HG03342 (cell line): Measurements from ENCODE around the gene POLR2J3.
"Not testable (repeated sequence)": the region's sequence is repeated elsewhere in the genome, so short reads cannot be mapped to it uniquely, and the experiment has no call there.

Experiments used
- ATAC-seq: cut with Tn5 transposase; IDR thresholded peaks from one replicate; pipeline ENCODE4 v1.9.1; 2021; ENCODE audit warnings: mild to moderate bottlenecking, moderate library complexity; ENCODE audit not compliant: unreplicated experiment

POLR2J3 gene

DNA sequence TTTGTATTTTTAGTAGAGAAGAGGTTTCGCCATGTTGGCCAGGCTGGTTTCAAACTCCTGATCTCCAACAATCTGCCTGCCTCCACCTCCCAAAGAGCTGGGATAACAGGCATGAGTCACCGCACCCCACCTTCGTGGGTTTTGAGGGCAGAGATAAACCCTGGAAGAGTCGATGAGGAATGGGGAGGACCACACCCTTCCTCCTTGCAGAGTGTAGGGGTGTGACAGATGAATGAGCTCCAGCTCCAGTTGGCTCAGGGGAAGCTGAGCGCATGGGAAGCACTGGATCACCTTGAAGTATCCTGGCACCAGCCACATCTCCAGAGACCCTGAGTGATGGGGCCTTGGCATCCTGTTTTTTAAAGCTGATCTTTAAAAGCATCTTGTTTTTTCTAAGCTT is 11.1 kb upstream of the POLR2J3 start:
- ATAC-seq = not testable (repeated sequence)

DNA sequence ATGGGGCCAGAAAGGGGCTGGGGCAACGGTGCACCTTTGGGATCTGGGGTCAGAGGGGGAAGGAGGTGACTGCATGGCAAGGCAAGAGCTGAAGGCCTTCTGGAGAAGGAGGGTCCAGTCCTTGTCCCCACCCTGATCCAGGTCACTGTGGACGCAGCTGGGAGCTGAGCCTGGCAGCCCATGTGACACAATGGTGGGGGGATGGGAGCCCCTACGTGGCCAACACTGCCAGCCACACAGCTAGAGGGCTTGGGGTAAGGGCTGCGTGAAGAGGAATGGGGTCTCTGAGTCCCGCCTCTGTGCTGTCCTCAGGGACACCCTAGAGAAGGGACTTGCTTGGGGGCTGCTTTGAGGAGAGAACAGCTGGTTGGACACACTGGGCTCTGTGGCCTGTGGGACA is 9.3 kb upstream of the POLR2J3 start:
- ATAC-seq = not testable (repeated sequence)

DNA sequence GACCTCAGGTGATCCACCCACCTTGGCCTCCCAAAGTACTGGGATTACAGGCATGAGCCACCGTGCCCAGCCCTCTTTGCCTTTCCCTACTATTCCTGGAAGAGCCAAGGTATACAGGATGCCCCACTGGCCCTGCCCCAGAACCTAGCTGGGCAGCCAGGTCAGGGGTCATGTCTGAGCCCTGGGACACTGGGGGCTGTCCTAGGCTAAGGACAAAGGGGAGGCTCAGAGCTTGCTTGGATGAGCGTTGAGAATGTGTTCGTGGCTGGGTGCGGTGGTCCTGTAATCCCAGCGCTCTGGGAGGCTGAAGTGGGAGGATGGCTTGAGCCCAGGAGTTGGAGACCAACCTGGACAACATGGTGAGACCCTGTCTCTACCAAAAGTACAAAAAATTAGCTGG is 6.1 kb upstream of the POLR2J3 start:
- not testable (repeated sequence) for ATAC-seq

DNA sequence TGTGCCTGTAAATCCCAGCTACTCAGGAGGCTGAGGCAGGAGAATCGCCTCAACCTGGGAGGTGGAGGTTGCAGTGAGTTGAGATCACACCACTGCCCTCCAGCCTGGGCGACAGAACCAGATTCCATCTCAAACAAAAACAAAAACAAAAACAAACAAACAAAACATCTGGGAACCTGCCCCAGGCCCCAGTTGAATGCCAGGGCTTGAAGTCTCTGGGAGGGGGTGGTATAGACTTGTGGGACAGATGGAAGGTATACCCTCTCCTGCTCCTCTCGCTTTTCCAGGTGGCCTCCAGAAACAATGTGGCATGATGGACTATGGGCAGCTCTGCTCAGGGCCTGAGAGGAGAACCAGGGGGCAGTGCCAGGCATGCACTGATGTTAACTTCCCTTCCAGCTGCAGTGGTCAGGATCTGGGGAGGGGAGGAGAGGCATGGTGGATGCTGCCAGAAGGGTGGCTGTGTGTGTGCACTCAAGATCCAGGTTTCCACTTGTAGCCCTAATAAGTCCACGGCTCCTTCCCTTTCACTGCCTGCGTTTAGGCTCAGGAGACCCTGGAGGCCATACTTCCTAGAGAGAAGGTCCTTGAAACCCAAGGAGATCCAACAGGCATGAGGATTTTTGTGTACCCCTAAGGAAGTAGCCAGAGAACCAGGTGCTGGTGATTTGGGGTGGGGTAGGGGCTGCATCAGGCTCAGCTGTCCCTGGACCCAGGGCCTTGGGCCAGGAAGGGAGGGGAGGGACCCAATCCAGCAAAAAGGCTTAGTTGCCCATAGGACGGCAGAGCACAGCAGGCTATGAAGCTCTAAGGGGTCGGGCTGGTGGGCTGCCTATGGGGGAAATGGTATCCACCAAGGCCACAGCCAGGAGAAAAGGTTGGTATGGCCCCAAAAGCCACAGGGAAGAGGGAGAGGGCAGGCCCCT is 5.2 kb upstream of the POLR2J3 start:
- not testable (repeated sequence) for ATAC-seq

DNA sequence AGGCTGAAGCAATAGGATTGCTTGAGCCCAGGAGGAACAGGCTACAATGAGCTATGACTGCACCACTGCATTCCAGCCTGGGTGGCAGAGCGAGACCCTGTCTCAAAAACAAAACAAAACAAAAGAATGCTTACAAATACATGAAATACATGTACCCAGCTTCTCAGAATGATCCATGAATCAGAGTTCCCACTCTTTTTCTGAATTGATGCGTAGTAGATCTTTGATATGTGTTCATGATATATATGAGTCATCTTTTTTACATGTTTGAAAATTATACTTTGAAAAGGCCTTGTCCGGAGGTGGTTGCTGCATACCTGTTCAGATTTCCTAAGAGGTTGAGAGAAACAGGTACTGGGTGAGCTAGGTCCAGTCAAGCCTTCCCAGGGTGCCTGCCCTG is 4.0 kb upstream of the POLR2J3 start:
- not testable (repeated sequence) for ATAC-seq

DNA sequence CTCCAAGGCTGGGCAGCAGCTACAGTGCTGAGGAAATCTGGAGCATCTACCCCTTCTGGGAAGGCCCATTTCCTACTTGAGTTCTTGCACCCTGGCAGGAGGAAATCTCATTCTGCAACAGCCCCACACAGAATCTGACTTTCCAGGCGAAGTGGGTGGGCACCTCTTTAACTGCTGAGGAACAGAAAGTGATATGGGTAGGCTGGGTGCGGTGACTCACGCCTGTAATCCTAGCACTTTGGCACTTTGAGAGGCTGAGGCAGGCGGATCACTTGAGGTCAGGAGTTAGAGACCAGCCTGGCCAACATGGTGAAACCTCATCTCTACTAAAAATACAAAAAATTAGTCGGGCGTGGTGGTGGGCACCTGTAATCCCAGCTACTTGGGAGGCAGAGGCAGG is 2.2 kb upstream of the POLR2J3 start:
- not testable (repeated sequence) for ATAC-seq

DNA sequence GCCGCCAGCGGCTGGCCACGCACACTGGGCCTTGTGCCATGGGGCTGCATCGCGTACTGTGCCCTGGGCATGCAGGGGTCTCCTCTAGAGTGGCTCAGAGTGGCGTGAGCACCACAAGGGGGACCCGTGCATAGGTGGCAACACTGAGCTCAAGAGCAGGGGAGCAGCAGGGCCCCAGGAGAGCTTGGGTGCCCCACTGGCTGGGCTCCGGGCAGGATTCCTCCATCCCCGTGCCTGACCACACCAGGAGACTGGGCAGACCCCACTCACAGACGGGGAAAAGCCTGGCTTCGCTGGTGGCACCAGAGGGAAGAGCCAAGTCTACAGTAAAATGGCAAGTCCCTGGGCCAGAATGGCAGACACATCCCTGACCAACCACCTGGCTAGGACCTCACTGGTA is 3.8 kb downstream of the POLR2J3 start:
- not testable (repeated sequence) for ATAC-seq

DNA sequence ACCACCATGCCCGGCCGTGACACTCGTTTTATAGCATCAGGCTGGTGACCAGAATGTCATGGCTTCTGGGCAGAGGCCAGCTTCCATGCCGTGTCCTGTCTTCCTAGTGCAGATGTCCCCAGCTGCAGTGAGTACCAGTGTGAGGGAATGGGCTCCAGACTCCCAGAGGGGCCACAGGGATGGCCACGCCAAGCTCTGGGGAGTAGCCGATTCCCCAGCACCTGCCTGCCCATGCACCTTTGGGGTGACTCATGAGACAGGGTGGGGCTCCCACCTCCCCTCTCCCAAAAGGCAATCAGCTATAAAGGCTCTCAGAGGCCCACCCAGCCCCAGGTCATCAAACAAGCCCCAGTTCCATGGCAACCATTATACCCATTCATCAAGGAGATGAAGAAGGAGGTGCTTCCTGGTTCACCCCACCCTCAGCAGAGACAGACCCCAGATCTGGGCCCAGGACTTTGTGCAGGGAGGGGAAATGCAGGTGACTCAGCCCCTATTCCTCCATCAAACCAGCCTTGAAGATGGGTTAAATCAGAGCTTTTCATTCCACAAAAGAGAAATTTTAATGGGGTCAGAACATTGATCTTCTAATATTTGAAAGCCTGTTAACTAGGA is 21.5 kb downstream of the POLR2J3 start, which contains the start of gene SPDYE2:
Gene SPDYE2 (plus strand): TSS at position 419 of the 615 bp plus-strand sequence. CDS start 2,030 bp downstream, outside the sequence.
- ATAC-seq = not testable (repeated sequence)

DNA sequence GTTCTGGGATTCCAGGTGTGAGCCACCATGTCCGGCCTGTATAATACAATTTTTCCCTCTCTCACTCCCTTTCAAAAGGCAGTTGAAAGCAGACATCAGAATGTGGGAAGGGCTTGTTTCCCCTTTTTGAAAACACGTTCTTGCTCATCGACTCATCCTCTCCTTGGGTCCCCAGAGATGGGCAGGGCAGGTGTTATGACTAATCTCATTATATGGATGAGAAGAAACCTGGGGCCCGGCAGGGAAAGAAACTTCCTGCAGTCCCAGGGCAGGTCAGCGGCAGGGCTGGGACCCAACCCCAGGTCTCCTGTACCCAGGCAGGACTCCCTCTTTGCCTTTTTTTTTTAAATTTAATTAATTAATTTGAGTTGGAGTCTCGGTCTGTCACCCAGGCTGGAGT is 26.0 kb downstream of the POLR2J3 start:
- ATAC-seq = peak; percentile 85

DNA sequence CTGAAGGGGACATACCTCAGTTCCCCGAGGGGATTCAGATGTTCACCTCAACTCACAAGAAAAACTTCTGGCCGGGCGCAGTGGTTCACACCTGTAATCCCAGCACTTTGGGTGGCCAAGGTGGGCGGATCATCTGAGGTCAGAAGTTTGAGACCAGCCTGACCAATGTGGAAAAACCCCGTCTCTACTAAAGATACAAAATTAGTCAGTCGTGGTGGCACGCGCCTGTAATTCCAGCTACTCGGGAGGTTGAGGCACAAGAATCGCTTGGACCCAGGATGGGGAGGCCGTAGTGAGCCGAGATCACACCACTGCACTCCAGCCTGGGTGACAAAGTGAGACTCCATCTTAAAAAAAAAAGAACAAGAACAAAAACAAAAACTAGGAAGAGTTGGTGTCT is 27.1 kb downstream of the POLR2J3 start:
- ATAC-seq = not testable (repeated sequence)

DNA sequence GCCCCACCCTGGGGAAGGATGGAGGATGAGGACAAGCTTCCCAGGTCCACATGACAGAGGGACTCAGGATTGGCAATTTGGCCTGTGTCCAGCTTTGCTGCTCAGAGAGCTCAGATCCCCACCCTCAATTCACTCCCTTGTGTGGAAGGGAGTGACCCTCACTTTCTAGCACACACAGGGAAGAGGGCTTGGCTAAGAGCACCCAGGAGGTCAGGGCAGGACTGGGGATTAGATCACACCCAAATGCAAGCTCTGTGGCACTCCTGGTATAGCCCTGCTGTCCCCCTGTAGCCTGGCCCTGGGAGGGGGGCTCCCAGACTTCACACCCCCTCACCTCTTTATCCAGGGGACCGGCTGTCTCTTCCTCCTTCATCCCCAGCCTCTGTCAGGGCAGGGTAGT is 28.0 kb downstream of the POLR2J3 start:
- not testable (repeated sequence) for ATAC-seq

DNA sequence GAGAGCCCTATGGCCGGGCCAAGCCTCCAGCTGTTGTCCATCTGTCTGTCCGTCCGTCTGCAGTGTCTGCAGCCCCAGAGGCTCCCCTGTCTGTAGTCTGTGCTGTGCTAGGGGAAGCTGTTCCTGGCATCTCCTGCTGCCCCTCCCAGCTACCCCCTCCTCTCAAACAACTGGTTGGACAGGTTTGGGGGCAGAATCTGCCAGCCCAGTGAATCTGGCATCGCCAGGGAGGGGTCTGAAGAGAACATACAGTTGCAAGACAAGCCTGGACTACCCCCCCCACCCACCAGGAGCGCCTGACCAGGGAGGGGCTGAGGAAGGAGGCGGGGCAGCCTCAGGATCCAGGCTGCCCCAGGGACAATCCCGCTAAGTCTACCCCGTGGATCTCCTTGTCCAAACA is 28.8 kb downstream of the POLR2J3 start, which contains the start of gene UPK3BL2:
Gene UPK3BL2 (minus strand): TSS at position 101 of the 400 bp plus-strand sequence. CDS start 60 bp downstream, at position 41.
- ATAC-seq = not testable (repeated sequence)

DNA sequence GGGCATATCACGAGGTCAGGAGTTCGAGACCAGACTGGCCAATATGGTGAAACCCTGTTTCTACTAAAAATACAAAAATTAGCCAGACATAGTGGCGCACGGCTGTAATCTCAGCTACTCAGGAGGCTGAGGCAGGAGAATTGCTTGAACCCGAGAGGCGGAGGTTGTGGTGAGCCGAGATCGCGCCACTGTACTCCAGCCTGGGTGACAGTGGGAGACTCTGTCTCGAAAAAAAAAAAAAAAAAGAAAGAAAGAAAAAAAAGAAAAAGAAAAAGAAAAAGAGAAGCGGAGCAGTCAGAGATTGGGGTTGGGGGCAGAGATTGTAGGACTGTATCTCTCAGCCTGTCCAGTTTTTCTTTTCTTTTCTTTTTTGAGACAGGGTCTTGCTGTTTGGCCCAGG is 29.6 kb downstream of the POLR2J3 start:
- not testable (repeated sequence) for ATAC-seq

DNA sequence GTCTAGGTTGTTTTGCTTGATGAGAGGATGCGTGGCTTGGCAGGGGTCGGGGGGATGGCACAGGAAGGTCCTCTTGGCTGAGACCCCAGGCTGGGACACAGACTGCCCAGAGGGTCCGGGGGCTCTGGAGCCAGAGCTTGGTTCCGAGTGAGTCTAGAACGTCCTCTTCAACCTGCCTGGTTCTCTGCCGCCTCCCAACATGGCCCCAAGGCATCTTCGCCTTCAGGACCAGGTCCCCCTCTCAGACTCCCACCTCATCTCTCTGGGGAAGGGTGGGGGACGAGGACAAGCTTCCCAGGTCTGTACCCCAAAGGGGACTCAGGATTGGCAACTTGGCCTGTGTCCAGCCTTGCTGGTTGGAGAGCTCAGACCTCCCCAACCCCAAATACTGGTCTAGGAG is 30.3 kb downstream of the POLR2J3 start:
- not testable (repeated sequence) for ATAC-seq

DNA sequence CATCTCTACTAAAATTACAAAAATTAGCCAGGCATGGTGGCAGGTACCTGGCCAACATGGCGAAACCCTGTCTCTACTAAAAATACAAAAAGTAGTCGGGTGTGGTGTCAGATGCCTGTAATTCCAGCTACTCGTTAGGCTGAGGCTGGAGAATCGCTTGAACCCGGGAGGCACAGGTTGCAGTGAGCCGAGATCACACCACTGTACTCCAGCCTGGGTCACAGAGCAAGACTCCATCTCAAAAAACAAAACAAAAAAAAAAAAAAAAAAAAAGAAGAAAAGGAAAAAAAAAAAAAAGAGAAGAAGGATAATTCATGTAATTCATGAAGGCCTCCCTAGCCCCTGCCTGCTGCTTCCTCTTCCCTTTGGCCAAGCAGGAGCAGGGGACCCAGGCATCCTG is 31.8 kb downstream of the POLR2J3 start:
- not testable (repeated sequence) for ATAC-seq

DNA sequence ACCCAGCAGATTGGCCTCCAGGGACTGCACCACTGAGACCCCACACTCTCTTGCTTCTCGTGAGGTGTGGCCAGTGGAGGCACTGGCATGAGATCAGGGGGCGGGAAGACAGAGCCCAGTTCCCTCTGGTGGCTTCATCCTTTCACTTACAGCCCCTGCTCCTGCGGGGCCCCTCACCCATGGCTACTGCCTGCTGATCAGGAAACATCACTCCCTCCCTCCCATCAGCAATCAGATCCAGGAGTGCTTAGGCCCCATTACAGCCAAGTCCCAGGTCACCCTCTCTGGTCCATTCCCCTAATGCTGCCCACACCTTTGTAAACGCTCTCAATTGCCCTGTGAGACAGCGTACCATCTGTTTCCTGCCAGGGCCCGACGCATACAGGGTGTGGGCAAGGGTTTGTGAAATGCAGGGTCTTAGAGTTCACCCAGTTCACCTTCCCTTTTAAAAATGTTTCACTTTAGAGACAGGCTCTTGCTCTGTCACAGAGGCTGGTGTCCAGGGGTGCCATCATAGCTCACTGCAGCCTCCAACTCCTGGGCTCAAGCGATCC is 37.2 kb downstream of the POLR2J3 start:
- not testable (repeated sequence) for ATAC-seq

DNA sequence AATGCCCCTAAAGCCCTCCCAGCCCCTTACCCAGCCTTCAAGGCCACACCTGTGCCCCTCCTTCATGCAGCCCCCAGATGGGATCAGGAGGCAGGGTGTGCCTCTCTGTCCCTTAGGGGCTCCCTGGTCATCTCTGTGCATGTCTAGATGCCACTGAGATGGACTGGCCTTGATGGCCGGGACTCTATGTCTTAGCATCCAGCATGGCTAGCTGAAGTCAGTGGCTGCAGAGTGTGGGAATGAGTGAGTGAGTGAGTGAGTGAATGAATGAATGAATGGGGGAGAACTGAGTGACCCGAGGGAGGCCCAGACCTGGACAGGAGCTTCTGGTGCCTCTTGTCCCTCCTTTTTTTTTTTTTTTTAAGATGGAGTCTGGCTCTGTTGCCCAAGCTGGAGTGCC is 40.3 kb downstream of the POLR2J3 start:
- not testable (repeated sequence) for ATAC-seq

DNA sequence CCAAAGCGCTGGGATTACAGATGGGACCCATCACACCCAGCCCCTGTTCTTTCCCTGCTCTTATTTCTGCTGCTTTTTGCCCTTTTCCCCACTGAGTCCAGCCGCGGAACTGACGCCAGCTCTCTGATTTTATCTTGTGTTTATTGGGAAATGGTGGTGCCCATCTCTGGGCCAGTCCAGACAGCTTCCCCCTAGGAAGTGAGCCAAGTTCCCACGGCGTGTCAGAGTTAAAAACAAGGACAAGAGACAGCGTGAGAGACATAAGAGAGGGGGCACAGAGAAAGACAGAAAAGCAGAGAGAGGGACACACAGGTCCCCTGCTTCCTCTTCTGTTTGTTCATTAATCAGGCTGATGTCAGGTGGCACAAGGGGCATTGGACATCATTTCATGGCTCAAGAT is 40.8 kb downstream of the POLR2J3 start:
- ATAC-seq = not testable (repeated sequence)

DNA sequence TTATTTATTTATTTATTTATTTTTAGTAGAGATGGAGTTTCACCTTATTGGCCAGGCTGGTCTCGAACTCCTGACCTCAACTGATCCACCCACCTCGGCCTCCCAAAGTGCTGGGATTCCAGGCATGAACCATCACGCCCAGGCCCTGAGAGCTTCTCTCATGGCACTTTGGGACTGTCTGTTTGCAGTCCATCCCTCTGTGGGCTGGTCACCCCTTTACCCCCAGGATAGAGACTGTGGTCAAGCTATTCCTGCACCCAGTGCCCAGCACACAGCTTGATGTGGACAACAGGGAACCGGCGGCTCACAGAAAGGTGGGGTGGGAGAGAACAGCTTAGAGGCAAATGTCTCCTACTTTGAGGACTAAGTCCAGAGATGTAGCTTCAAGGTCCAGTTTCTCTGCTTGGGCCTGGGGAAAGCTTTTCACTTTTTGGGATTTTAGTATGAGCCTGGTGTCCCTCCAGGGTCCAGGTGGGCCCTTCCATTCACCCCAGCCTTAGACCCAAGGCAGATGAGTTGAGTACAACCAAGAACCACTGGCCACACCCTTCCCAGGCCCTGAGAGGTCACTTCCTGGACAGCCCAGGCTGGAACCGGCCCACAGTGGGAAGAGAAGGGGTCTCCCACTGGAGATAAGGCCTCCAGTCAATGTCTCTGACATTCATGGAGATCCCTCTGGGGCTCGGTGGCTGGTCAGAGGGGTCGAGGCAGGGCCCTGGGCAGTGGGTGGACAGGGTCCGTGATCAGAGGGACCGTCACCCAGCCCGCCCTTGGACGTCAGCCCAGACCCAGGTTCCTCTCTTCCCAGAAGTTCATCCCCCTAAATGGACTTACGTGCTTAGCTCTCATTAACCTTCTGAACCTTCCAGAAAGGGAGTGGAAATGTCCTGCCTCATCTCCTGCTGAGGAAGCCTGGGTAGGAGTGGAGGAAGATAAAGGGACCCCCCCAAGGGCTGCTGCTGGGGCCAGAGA is 44.3 kb downstream of the POLR2J3 start:
- not testable (repeated sequence) for ATAC-seq

DNA sequence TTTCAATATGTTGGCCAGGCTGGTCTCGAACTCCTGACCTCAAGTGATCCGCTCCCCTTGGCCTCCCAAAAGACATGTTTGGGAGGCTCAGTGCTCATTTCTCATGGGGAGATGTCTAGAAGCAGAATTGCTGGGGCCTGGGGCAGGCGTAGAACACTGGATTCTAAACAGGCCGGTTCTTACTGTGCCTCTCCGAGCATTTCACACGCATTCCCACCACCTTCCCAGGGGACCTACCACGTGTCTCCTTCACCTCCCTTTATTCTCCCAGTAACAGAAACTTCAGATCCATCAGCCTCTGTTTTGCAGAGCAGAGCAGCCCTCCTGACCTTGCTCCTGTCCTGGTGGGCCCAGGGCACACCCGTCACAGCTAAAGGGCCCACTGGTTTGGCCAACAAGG is 45.2 kb downstream of the POLR2J3 start:
- not testable (repeated sequence) for ATAC-seq
